ENCODE results near the gene NSMCE1. TPM values are rescaled to one million over a fixed set of nuclear protein-coding genes. Genes with fewer than 3 reads are reported as not detected.
A peak's percentile ranks its signal among the peaks of the same experiment; 100 is the strongest.

The NSMCE1 gene
- total and polyA plus RNA-seq, 10 donors, result 18.4 to 79.0 (median 36.7) TPM

DNA sequence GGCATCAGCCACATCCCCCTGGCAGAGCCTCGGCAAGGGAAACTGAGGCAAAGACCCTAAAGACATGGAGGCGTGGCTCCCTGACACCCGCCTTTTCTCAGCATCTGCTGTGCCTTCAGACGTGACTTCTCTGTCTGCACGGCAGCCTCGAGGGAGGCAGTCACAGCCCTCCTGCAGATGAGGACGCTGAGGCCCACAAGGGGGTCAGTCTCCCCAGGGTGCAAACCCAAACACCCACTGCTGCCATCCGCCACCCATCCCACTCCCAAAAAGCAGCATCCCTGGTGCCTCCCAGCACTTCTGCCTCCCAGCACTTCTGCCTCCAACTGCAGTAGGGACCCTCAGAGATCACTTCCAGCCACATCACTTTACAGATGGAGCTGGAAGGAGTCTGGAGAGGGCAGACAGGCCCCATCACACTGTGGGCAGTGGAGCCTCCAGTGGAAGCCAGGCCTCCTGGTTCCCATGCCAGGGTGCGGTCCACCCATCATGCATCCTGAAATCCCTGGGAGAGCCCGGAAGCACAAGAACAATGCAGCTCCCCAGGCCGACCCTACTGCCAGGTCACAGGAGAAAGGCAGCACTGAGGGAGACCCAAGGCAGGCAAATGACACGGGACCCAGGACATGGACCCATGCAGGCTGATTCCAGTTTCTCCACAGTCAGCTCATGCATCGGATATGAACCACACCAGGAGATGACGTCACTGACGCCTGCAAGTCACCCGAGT lies 41.4 kb downstream of the NSMCE1 start:
- TF ChIP-seq POLR2AphosphoS5 (IDR thresholded peaks at IDR 0.05) (no peak), POLR2A (IDR thresholded peaks at IDR 0.05) (no peak), CTCF (IDR thresholded peaks at IDR 0.05 in 8 of 11, conservative IDR thresholded peaks at IDR 0.05 in 3 of 11) (no peak)
- Histone ChIP-seq H3K4me3 (no peak overlapping the region), H3K4me1 (peaks cover 26 to 90% (median 59%) of the 10 kb centered on the region in 6 donors), H3K9me3 (no peaks in the 10 kb centered on the region), H3K36me3 (peaks cover 0 to 70% (median 14%) of the 10 kb centered on the region in 6 donors), H3K27ac (peak overlapping the region in 2 of 8 donors; percentile 17 to 22), H3K27me3 (replicated peaks in 1 of 7) (no peaks in the 10 kb centered on the region)
- WGBS, 5 donors, result 74 to 82% (median 80%) methylated on average over 11 to 16 of the region's 16 CpGs
- DNase-seq, result peak; percentile 67
- intact Hi-C loops (cut with DNase I; ENCODE audit: low total_unique reads), result no loop called here

DNA sequence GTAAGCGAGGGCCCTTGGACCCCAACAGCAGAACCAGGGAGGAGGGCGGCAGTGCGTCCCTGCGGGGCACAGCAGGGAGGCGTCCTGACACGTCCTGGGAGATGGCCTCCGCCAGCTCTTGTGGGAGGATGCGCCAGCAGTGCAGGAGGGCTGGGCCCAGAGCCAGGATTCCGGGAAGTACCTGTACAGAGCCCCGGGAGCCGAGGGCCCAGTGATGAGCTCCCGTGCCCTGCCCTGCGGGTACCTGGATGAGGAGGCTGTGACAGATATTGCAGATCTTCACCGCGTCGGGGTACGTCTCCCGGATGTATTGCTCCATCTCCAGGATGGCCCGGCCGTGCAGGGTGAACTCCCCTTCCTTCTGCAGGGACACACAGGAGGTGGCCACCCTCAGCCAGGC lies 42.1 kb downstream of the NSMCE1 start:
- DNase-seq, result peak; percentile 75
- intact Hi-C loops (cut with DNase I; ENCODE audit: low total_unique reads), result no loop called here
- Histone ChIP-seq H3K36me3 (peaks cover 0 to 64% (median 15%) of the 10 kb centered on the region in 6 donors), H3K4me3 (no peak overlapping the region), H3K4me1 (peaks cover 20 to 83% (median 52%) of the 10 kb centered on the region in 6 donors), H3K9me3 (no peaks in the 10 kb centered on the region), H3K27ac (peak overlapping the region in 3 of 8 donors; percentile 2 to 22 (median 17)), H3K27me3 (replicated peaks in 1 of 7) (no peaks in the 10 kb centered on the region)
- 86 to 97% (median 90%) methylated on average over 19 to 20 of the region's 20 CpGs for WGBS, 5 donors
- TF ChIP-seq POLR2AphosphoS5 (IDR thresholded peaks at IDR 0.05) (peak in 1 of 3 donors; percentile 57), POLR2A (IDR thresholded peaks at IDR 0.05) (no peak)

- Histone ChIP-seq H3K27me3 (replicated peaks in 1 of 7) (no peaks in the 10 kb centered on the region), H3K4me3 (no peak overlapping the region), H3K4me1 (peaks cover 15 to 76% (median 45%) of the 10 kb centered on the region in 6 donors), H3K9me3 (no peaks in the 10 kb centered on the region), H3K27ac (peak overlapping the region in 4 of 8 donors; percentile 2 to 46 (median 12)), H3K36me3 (peaks cover 0 to 66% (median 20%) of the 10 kb centered on the region in 6 donors)
- no peak for TF ChIP-seq POLR2A (IDR thresholded peaks at IDR 0.05)
- TF ChIP-seq CTCF (IDR thresholded peaks at IDR 0.05 in 8 of 11, conservative IDR thresholded peaks at IDR 0.05 in 3 of 11), result no peak
- TF ChIP-seq POLR2AphosphoS5 (IDR thresholded peaks at IDR 0.05), result peak in 2 of 3 donors; percentile 16 to 53
- DNase-seq, result peak; percentile 70
- intact Hi-C loops (cut with DNase I; ENCODE audit: low total_unique reads), result no loop called here
- WGBS, 5 donors, result 56 to 64% (median 62%) methylated on average over 24 to 27 of the region's 27 CpGs
These were observed 42.8 kb downstream of the NSMCE1 start for GRCh38 chr16:27225536-27226360.

GRCh38 chr16:27224741-27225300 lies 43.8 kb downstream of the NSMCE1 start:
- peak overlapping the region in 2 of 8 donors; percentile 7 to 46 for H3K27ac ChIP-seq
- no peak for DNase-seq
- 83 to 91% (median 89%) methylated on average over 18 to 19 of the region's 19 CpGs for WGBS, 5 donors
- TF ChIP-seq POLR2AphosphoS5 (IDR thresholded peaks at IDR 0.05), result no peak
- TF ChIP-seq POLR2A (IDR thresholded peaks at IDR 0.05), result no peak
- TF ChIP-seq CTCF (IDR thresholded peaks at IDR 0.05 in 8 of 11, conservative IDR thresholded peaks at IDR 0.05 in 3 of 11), result no peak
- H3K36me3 ChIP-seq, result peaks cover 0 to 65% (median 22%) of the 10 kb centered on the region in 6 donors
- H3K4me1 ChIP-seq, result peaks cover 6 to 67% (median 36%) of the 10 kb centered on the region in 6 donors
- H3K4me3 ChIP-seq, result no peak overlapping the region
- intact Hi-C loops (cut with DNase I; ENCODE audit: low total_unique reads), result no loop called here
- H3K9me3 ChIP-seq, result no peaks in the 10 kb centered on the region
- no peaks in the 10 kb centered on the region for H3K27me3 ChIP-seq (replicated peaks in 1 of 7)

Measured in spleen (tissue), 11 donors.